Measurements from ENCODE around the gene HRAS. TPM values are rescaled to one million over a fixed set of nuclear protein-coding genes. Genes with fewer than 3 reads are reported as not detected.

Gene HRAS
- total and polyA plus RNA-seq, 10 of the 15 experiments (the other 5 are each of a cell fraction or from before 2014, with no cell fraction given): 2.8 to 72.4 (median 31.7) TPM

GRCh38 chr11:504053-504993, 31.1 kb downstream of the HRAS start (continued):
- TF ChIP-seq E4F1 (IDR thresholded peaks at IDR 0.05; ENCODE audit: borderline replicate concordance, partially characterized antibody) (no peak), ZBTB33 (IDR thresholded peaks at IDR 0.05) (no peak)

GRCh38 chr11:503179-503981, 32.0 kb downstream of the HRAS start:
- FAIRE-seq (no peak), DNase-seq (ENCODE audit: low read depth, low spot score) (peak; percentile 38), ATAC-seq (peak; percentile 50)
- ChIA-PET POLR2A (interaction anchor here (0.6 to 2.1 kb wide), 4 partner anchors 16 to 65 kb away, joined by 3 to 7 read pairs (median 4); partner anchors contain the start of genes HRAS and PTDSS2), SMC1A (ENCODE audit: uncharacterized antibody, unreplicated experiment) (interaction anchor here (1.5 kb wide), 1 partner anchor 48 kb away, joined by 4 read pairs; no protein-coding TSS in a partner anchor), CTCF (interaction anchor here (1.5 to 1.6 kb wide), 2 partner anchors 16 to 55 kb away, joined by 3 read pairs; no protein-coding TSS in a partner anchor), RAD21 (ENCODE audit: unreplicated experiment) (interaction anchor here (0.6 kb wide), 1 partner anchor 98 kb away, joined by 6 read pairs; no protein-coding TSS in a partner anchor)
- intact Hi-C loops (cut with micrococcal nuclease; ENCODE audit: unreplicated experiment): no loop called here
- H3K79me2 ChIP-seq (ENCODE audit: control insufficient read depth, insufficient read depth, low read length): peaks cover 43% of the 10 kb centered on the region
- no peaks in the 10 kb centered on the region; the same call in 2 of the 3 replicates for H3K9me3 ChIP-seq (replicated peaks; ENCODE audit: control insufficient read depth, insufficient read depth, low read length)
- in situ Hi-C loops (cut with MboI): loop anchor here (5.0 kb wide), 1 partner anchor 51 kb away; the partner anchor contains the start of gene PTDSS2
- no TSS peak for BruUV-seq (replicated peaks)
- peak overlapping the region; percentile 99 for H3K4me2 ChIP-seq (ENCODE audit: control insufficient read depth, insufficient read depth)
- H3K9ac ChIP-seq (ENCODE audit: control insufficient read depth, insufficient read depth, low read length): peak overlapping the region; percentile 76
- H2AFZ ChIP-seq (ENCODE audit: control insufficient read depth, low read depth, low read length): no peak overlapping the region
- H4K20me1 ChIP-seq (ENCODE audit: control insufficient read depth, insufficient read depth): no peaks in the 10 kb centered on the region
- peaks cover 23% of the 10 kb centered on the region for H3K4me1 ChIP-seq (ENCODE audit: control insufficient read depth, insufficient read depth, low read length)
- peaks cover 9 to 29% of the 10 kb centered on the region in 2 experiments for H3K36me3 ChIP-seq (ENCODE audit: control insufficient read depth in 2 of 2, insufficient read depth in 2 of 2, low read length in 1 of 2)
- peak overlapping the region; percentile 83 for H3K27ac ChIP-seq (ENCODE audit: control insufficient read depth, insufficient read depth)
- H3K4me3 ChIP-seq: peak overlapping the region; percentile 89
- 1% methylated on average over 23 of the region's 24 CpGs for WGBS (ENCODE audit: insufficient coverage, insufficient replicate concordance, low lambda C conversion rate, missing lambda C conversion rate)
- no peaks in the 10 kb centered on the region for H3K27me3 ChIP-seq (replicated peaks in 1 of 2; ENCODE audit: control insufficient read depth in 2 of 2, insufficient read depth in 2 of 2, low read length in 1 of 2)
- no peak for TF ChIP-seq TBL1XR1 (IDR thresholded peaks at IDR 0.05; ENCODE audit: low read depth, low read length)
- TF ChIP-seq IKZF2 (IDR thresholded peaks at IDR 0.05): peak; percentile 13 to 42; a peak in 1 of 4 replicates
- no peak for TF ChIP-seq JUNB (IDR thresholded peaks at IDR 0.05)
- 0 out of 2 replicates have a peak, but pooled peaks have one; percentile 37 for TF ChIP-seq PAX5 (IDR thresholded peaks at IDR 0.05; ENCODE audit: borderline replicate concordance, low read depth, low read length)
- TF ChIP-seq SPI1 (IDR thresholded peaks at IDR 0.05; ENCODE audit: borderline replicate concordance, insufficient read depth, low read depth, low read length): peak; percentile 73
- TF ChIP-seq ZBTB33 (IDR thresholded peaks at IDR 0.05): no peak
- TF ChIP-seq YY1 (IDR thresholded peaks at IDR 0.05; ENCODE audit: low read depth, low read length): no peak
